ENCODE measurements around the gene POLR2A. TPM values are rescaled to one million over a fixed set of nuclear protein-coding genes. Genes with fewer than 3 reads are reported as not detected.
A peak's percentile ranks its signal among the peaks of the same experiment; 100 is the strongest.
"Not testable (repeated sequence)": the region's sequence is repeated elsewhere in the genome, so short reads cannot be mapped to it uniquely, and the experiment has no call there.

Gene POLR2A
- total RNA-seq, 4 donors from 2014 or later: 59.3 to 94.9 (median 78.2) TPM

DNA sequence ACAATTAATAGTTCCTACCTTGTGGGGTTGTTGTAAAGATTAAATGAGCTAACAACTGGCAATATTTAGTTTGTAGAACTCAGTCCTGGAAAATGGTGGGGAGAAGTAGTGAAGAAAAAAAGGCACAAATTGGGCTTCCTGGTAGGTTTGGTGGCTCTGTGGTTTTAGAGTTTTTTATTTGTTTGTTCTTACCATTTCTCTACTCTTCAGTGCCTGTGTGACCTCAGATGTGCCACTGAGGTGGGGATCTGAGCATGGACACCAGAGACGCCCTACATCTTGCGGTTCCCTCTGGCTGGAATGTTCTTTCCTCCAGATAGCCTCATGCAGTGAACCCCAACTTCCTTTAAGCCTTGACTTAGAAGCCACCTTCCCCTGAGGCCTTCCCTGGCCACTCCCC, 12.4 kb upstream of the POLR2A start:
- Histone ChIP-seq H3K27me3 (no peaks in the 10 kb centered on the region), H3K4me1 (peaks cover 28 to 97% (median 50%) of the 10 kb centered on the region in 3 donors), H3K4me3 (no peak overlapping the region), H3K27ac (peak overlapping the region in 2 of 4 donors; percentile 23 to 47), H3K36me3 (peaks cover 0 to 20% (median 0%) of the 10 kb centered on the region in 3 donors), H3K9me3 (no peaks in the 10 kb centered on the region)
- TF ChIP-seq POLR2A (IDR thresholded peaks at IDR 0.05): no peak
- TF ChIP-seq, protein P1, sequence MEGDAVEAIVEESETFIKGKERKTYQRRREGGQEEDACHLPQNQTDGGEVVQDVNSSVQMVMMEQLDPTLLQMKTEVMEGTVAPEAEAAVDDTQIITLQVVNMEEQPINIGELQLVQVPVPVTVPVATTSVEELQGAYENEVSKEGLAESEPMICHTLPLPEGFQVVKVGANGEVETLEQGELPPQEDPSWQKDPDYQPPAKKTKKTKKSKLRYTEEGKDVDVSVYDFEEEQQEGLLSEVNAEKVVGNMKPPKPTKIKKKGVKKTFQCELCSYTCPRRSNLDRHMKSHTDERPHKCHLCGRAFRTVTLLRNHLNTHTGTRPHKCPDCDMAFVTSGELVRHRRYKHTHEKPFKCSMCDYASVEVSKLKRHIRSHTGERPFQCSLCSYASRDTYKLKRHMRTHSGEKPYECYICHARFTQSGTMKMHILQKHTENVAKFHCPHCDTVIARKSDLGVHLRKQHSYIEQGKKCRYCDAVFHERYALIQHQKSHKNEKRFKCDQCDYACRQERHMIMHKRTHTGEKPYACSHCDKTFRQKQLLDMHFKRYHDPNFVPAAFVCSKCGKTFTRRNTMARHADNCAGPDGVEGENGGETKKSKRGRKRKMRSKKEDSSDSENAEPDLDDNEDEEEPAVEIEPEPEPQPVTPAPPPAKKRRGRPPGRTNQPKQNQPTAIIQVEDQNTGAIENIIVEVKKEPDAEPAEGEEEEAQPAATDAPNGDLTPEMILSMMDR (IDR thresholded peaks at IDR 0.05): no peak
- no peak for DNase-seq
- 69 to 79% methylated on average over 2 of the region's 2 CpGs for WGBS, 2 donors
- intact Hi-C loops (cut with DNase I): no loop called here

DNA sequence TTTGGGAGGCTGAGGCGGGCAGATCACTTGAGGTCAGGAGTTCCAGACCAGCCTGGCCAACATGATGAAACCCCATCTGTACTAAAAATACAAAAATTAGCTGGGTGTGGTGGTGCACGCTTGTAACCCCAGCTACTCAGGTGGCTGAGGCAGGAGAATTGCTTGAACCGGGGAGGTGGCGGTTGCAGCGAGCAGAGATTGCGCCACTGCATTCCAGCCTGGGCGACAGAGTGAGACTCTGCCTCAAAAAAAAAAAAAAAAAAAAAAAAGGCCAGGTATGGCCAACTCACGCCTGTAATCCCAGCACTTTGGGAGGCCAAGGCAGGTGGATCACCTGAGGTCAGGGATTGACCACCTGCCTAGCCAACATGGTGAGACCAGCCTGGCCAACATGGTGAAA, 9.4 kb upstream of the POLR2A start:
- Histone ChIP-seq H3K4me1 (peaks cover 45 to 94% (median 51%) of the 10 kb centered on the region in 3 donors), H3K27ac (peak overlapping the region; percentile 98 to 100 (median 99))
- H3K9me3 ChIP-seq, H3K27me3 ChIP-seq, H3K4me3 ChIP-seq, H3K36me3 ChIP-seq, DNase-seq: not testable (repeated sequence)
- WGBS, 2 donors: 79 to 83% methylated on average over 3 to 6 of the region's 8 CpGs
- intact Hi-C loops (cut with DNase I): loop anchor here (5.0 kb wide), 1 partner anchor 32 kb away; no protein-coding TSS in a partner anchor

DNA sequence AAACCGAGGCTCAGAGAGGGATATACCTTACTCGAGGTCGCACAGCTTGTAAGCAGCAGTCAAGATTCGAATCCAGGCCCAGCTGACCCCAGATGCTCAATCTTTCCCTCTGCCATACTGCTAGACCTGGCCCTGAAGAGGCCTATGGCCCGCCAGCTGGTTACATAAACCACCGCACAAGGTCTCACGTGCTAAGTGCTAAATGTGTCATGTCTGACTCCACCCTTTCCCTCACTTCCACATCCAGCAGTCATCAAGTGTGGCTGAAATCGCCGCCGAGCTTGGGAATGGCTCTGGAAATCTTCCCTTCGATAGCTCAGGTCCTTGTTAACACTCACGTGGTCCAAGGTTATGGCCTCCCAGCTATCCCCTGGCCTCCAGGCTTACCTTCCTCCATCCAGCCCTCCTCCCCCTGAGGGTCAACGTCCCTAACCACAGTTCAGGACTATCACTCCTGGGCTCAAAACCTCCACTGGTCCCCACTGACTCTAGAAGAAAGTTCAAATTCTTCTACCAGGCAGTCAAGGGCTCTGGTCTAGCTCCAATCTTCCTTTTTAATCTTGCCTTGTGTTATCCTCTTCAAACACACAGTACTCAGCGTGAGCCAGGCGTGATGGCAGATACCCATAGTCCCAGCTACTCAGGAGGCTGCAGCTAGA, 8.3 kb upstream of the POLR2A start:
- DNase-seq: no peak
- peaks cover 50 to 94% (median 56%) of the 10 kb centered on the region in 3 donors for H3K4me1 ChIP-seq
- intact Hi-C loops (cut with DNase I): loop anchor here (5.0 kb wide), 1 partner anchor 34 kb away; no protein-coding TSS in a partner anchor
- peak overlapping the region in 2 of 4 donors; percentile 13 to 92 for H3K4me3 ChIP-seq
- TF ChIP-seq, protein P1 (IDR thresholded peaks at IDR 0.05): no peak
- no peak for TF ChIP-seq POLR2A (IDR thresholded peaks at IDR 0.05)
- H3K36me3 ChIP-seq: no peaks in the 10 kb centered on the region
- peak overlapping the region; percentile 98 to 100 (median 99) for H3K27ac ChIP-seq
- 21 to 40% methylated on average over 12 to 14 of the region's 15 CpGs for WGBS, 2 donors
- H3K27me3 ChIP-seq: no peaks in the 10 kb centered on the region
- no peaks in the 10 kb centered on the region for H3K9me3 ChIP-seq

DNA sequence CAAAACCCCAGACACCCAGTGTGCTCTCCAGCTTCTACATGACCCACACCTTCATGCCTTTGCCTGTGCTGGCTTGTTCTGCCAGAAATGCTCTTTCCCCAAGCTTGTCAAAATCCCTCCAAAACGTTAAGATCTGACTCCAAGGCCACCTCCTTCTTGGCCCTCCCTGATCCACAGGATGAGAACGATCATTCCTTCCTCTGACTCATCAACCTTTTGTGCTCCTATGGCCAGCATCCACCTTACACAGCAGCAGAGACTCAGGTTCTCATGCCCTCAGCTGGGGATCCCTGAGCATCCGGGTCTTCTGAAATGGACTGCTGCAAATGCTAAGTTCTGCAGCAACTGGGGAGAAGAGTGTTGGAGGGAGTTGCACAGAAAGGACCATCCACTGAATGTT, 7.7 kb upstream of the POLR2A start:
- Histone ChIP-seq H3K9me3 (no peaks in the 10 kb centered on the region), H3K4me1 (peaks cover 49 to 93% (median 50%) of the 10 kb centered on the region in 3 donors), H3K4me3 (peak overlapping the region in 3 of 4 donors; percentile 13 to 100 (median 92)), H3K27me3 (no peaks in the 10 kb centered on the region), H3K36me3 (no peaks in the 10 kb centered on the region), H3K27ac (peak overlapping the region; percentile 98 to 100 (median 99))
- DNase-seq: no peak
- intact Hi-C loops (cut with DNase I): loop anchor here (5.0 kb wide), 1 partner anchor 34 kb away; no protein-coding TSS in a partner anchor
- 0 to 14% methylated on average over 2 to 3 of the region's 3 CpGs for WGBS, 2 donors
- no peak for TF ChIP-seq POLR2A (IDR thresholded peaks at IDR 0.05)
- TF ChIP-seq, protein P1 (IDR thresholded peaks at IDR 0.05): no peak

DNA sequence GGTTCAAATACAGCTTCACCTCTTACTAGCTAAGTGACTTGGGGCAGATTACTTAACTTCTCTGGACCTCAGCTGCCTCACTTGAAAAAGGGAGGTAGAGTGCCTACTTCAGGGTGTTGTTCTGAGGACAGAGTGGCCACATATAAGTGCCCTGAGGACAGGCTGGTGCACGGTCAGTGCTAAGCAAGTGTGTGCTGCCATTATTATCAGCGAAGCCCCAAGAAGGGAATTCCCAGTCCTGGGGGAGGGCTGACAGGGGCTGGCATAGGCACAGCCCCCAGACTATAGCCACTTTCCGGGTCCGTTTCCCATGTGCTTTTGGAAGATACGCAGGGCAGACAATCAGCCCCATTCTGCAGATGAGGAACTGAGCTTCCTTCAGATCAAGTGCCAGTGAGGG, 7.2 kb upstream of the POLR2A start:
- peaks cover 44 to 93% (median 48%) of the 10 kb centered on the region in 3 donors for H3K4me1 ChIP-seq
- TF ChIP-seq, protein P1 (IDR thresholded peaks at IDR 0.05): no peak
- TF ChIP-seq POLR2A (IDR thresholded peaks at IDR 0.05): no peak
- no peaks in the 10 kb centered on the region for H3K27me3 ChIP-seq
- peak overlapping the region; percentile 98 to 100 (median 99) for H3K27ac ChIP-seq
- intact Hi-C loops (cut with DNase I): loop anchor here (5.0 kb wide), 1 partner anchor 35 kb away; no protein-coding TSS in a partner anchor
- no peak for DNase-seq
- no peaks in the 10 kb centered on the region for H3K36me3 ChIP-seq
- H3K9me3 ChIP-seq: no peaks in the 10 kb centered on the region
- peak overlapping the region in 3 of 4 donors; percentile 79 to 100 (median 92) for H3K4me3 ChIP-seq
- 20 to 85% methylated on average over 1 to 5 of the region's 5 CpGs for WGBS, 2 donors

All from esophagus squamous epithelium (tissue), 5 donors.